HL-60/S4 (cell line): Measurements from ENCODE around the gene HIVEP2.

Experiments
- in situ Hi-C: fragments of 300-500 bp; cut with MboI; formaldehyde crosslinking; loops from 2 replicates; pipeline ENCODE4 v1.14.3; 2022; ENCODE audit warnings: low sequenced_read_pairs

HIVEP2 gene

DNA sequence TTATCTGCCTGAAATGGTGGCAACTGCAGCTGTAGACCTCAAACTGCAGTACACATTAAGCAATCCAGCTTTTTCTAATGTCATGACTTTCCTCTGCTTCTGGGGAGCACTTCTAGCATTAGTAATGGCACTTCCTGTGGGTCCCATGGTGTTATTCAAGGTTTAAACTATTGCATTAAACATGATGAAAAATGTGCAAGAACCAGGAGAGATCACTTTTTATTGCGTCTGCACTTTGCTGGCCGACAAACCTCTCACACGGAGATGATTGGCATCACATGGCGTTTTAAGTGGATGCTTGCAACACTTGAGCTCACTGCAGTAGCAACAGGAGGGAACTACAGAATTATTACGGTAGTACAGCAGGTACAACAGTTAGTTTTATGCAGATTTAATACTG is 148.4 kb downstream of the HIVEP2 start:
- in situ Hi-C loops: no loop called here

DNA sequence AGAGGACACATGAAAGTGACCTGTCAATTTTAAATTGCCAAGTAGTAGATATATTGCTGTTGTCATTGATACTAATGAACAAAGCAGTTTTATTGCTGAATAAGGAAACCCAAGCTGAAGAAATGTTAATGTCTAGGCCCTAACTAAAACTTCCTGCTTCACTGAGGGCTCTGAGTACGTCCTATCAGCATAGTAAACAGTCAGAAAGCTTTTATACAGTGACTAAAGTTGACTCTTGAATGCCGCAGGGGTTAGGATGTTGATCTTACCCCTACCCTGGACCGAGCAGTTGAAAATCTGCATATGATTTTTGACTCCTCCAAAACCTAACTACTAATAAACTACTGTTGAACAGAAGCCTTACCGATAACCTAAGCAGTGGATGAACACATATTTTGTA is 149.0 kb downstream of the HIVEP2 start:
- in situ Hi-C loops: no loop called here

DNA sequence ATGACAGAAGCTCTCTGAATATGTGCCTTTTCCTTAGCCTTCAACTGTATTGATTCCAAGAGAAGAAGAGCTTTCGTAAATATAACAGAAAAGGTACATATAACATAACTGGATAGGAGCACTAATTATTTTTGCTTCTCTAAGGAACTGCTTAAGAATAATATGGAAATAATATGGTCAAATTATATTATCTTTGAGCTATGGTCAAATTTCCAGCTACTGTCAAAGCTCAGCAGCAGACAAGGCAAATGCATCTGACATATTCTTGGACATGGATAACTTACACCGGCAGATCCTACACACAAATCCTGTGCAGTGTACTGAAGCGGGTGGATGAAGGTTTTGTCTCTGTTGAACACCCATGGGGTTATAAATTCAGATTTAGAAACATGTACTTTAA is 150.6 kb downstream of the HIVEP2 start:
- in situ Hi-C loops: no loop called here

DNA sequence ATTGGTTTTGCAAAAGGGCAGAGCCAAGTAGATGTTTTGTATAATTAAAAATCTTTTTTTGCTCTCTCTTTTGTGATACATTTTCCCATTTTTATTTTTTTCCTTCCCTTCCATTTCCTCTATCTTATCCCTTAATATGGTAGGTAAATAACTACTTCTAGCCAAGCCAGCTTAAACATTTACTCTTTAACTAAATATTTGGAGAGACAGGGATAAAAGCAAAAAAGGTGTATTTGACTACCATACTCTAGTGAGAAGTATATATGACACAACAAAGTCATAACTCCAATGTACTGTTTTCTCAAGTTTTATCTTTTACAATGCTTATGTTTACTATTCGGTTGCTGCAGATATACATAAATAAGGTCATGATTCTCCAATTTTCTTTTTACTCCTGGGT is 154.7 kb downstream of the HIVEP2 start:
- in situ Hi-C loops: no loop called here

- in situ Hi-C loops: no loop called here
These were observed 157.6 kb downstream of the HIVEP2 start for GRCh38 chr6:142787422-142787821.

DNA sequence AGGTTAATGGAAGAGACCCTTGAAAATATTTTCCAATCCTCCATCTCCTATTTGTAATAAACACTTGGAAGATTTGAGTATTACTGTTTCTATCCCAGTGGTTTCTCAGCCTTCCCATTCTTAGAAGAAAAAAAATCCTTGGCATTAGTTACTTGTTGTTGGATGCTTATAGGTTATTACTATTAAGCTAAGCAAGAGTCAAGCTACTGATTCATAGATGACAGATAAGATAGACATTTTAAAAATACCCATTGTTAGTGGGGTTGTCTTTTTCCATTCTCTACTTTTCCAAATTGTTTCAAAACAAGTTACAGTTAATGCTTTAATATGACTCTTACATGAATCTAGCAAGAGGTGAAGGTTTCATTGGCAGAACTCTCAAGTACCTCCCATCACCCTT is 158.5 kb downstream of the HIVEP2 start:
- in situ Hi-C loops: no loop called here

DNA sequence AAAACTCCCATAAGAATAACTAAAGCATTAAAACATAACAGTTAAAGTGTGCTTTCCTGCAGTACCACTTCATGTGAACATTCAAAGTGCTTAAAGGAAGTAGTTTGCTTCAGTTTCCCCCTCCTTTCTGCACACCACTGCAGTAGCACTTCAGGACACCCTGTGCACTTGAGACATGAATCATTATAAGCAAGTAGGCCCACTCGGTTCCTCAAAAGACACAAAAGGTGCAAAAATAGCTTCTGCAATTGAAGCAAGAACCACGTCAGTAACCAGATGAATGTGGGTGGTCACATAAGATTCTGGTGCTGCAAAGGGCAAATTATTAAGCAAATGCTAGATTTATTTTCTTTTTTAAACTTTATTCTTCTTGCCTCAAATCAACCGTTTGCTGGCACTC is 160.6 kb downstream of the HIVEP2 start:
- in situ Hi-C loops: no loop called here

DNA sequence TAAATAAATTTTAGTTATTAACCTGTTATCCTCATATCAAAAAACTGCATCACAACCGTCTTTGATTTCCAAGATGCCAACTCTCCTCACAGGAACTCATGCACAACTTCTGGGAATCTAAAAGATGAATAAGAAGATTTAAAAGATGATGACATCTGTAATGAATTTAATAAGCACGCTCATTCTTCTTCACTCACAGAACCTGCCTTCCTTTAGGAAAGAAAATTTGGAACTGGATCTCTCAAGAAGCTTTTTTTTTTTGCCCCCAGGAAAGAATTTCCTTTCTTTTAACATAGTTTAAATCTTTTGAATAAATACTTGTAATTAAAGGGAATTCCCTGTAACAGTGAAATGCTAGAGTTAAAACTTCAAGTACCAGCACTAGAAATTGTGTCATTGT is 161.5 kb downstream of the HIVEP2 start:
- in situ Hi-C loops: no loop called here

GRCh38 chr6:142781129-142781528 is 163.8 kb downstream of the HIVEP2 start:
- in situ Hi-C loops: no loop called here

GRCh38 chr6:142773859-142774648 is 170.9 kb downstream of the HIVEP2 start:
- in situ Hi-C loops: no loop called here

DNA sequence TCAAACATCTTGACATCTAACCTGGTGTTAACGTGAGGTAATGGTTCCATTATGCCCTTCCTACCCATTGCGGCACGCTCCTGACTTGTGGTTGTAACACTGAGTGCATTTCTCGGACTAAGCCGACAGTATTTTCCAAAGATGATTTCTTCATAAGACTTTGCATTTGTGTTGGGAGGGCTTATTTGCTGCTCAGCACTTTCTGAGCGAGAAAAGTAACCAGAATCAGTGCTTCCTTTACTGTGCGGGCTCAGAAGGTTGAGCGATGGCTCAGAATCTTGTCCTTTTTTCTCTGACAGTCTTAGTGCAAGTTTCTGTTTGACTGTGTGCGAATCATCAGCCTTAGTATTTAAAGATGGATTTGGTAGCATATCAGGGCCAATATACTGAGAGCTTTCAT is 171.7 kb downstream of the HIVEP2 start:
- in situ Hi-C loops: no loop called here

DNA sequence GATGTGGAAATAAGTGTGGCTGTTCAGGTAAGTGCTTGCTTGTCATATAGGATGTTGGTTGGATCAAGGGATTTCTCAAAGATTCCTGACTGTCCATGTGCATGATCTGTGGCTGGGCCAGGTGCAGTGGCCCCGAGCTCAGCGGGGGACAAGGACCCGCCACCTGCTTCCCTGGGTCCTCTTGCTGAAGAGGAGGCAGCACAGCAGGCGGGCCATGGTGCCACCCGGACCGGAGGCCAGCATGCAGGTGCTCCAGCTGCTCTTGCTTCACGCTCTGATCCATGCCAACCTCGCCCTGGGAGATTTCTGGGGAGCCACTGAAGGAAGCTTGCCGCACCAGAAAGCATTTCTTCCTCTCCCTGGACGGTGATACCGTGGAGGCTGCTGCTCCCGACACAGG is 173.8 kb downstream of the HIVEP2 start:
- in situ Hi-C loops: no loop called here

GRCh38 chr6:142765306-142765705 is 179.7 kb downstream of the HIVEP2 start:
- in situ Hi-C loops: no loop called here

GRCh38 chr6:142764311-142764710 is 180.7 kb downstream of the HIVEP2 start:
- in situ Hi-C loops: no loop called here

GRCh38 chr6:142763205-142763604 is 181.8 kb downstream of the HIVEP2 start:
- in situ Hi-C loops: no loop called here

DNA sequence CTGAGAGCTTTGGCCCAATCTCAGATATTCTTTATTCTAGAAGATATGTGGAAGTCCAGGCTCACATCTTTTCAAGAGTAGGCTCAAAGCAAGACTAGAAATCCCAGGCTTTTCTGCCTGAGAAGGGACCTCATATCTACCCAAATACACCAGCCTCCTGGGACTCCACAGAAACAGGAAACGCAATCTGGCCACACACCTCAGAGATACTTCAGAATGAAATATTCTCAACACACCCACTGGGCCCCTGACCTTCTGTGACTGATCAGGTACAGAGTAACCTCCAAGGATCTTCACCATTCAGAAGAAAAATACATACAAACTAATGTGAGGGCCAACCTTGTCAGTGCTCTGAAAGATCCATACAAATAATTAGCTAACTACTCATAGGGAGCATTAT is 183.2 kb downstream of the HIVEP2 start:
- in situ Hi-C loops: no loop called here

- in situ Hi-C loops: no loop called here
These were observed 184.8 kb downstream of the HIVEP2 start for GRCh38 chr6:142760152-142760551.

- in situ Hi-C loops: no loop called here
These were observed 186.3 kb downstream of the HIVEP2 start for GRCh38 chr6:142758629-142759025.

DNA sequence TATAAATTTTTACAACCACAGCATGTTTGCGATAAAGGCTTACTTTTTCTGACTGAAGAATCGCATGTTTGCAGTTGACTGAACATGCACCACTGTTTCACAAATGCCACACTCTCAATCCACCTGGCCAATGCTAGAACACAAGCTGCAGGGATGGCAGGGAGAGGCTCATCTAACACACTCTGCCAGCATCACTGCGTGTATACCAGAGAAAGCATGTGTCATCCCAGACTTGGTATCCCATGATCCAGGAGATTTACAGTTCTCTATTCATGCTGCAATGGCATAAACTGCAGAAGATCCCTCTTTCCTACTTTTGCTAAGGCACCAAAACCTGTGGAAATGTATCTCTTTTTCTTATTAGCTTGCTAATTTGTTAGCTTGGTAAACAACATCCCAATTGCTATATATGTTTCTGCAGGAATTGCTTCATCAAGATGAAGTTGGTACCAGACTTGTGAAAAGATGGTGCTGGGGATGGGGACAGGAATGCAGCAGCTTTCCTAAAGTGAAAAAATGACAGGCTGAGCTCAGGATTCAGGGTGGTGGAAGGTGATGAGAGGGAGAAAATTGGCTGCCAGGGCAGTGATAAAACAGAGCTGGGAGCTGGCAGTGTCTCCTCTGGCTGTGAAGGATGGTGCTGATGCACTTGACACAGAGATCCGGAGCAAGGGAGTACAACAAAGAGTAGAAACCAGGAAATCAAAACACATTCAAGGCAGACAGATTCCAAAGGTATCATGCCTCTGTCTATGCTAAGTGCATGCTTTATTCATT is 186.9 kb downstream of the HIVEP2 start:
- in situ Hi-C loops: no loop called here

DNA sequence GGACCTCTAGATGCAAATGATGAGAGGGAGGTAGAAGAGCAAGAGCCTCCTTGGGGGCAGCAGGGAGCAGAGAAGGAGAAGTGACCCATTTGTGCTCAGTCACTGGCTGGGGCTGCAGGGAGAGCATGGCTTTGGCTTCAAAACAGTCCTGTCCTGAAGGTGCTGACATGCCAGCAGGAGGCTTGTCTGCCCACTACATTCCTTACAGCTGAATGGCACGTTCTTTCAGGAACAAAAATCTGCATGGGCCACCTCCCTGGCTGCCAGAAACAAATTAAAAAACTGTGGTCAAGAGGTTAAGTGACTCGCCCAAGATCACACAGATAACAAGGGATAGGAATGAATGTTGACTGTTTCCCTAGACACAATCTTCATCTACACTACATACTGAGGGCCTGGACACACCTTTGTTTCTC is 188.8 kb downstream of the HIVEP2 start:
- in situ Hi-C loops: no loop called here

- in situ Hi-C loops: no loop called here
These were observed 191.8 kb downstream of the HIVEP2 start for GRCh38 chr6:142753196-142753595.

GRCh38 chr6:142752348-142752747 is 192.6 kb downstream of the HIVEP2 start:
- in situ Hi-C loops: no loop called here
